NK-92 (cell line): ENCODE measurements around the gene ENKD1.

Experiments
- DNase-seq: peaks from one replicate; lab custom pipeline; 2025; ENCODE audit not compliant: unreplicated experiment; lab: John Stamatoyannopoulos, UW

Gene ENKD1

DNA sequence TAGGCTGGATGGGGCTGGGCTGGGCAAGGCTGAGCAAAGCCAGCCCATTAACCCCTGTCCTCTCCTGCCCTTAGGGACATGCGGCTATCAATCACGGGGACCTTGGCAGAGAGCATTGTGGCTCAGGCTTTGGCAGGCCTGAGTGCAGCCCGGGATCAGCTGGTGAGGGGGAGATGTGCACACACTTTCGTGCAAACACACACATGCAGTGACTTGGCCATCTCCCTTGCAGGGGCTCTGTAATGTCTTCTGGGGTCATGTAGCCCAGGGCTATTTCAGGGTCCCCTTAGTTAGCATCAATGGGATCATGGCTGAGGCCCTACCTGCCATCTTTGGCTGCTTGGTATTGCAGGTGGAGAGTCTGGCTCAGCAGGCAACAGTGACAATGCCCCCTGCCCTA is 14.7 kb downstream of the ENKD1 start:
- DNase-seq: no peak

DNA sequence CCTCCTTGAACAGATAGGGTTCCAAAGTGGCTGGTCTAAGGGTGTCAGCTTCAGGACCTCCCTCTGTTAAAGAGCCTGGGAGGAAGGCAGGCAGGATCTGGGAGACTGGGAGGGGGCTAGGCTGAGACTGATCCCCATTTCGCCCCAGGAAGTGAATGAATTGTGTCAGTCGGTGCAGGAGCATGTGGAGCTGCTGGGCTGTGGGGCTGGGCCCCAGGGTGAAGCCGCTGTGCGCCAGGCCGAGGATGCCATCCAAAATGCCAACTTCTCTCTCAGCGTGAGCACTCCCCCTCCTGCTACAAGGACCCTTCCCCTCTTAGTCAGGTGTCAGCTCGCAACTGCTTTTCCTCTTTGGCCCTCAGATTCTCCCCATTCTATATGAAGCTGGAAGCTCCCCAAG is 15.5 kb downstream of the ENKD1 start:
- no peak for DNase-seq

DNA sequence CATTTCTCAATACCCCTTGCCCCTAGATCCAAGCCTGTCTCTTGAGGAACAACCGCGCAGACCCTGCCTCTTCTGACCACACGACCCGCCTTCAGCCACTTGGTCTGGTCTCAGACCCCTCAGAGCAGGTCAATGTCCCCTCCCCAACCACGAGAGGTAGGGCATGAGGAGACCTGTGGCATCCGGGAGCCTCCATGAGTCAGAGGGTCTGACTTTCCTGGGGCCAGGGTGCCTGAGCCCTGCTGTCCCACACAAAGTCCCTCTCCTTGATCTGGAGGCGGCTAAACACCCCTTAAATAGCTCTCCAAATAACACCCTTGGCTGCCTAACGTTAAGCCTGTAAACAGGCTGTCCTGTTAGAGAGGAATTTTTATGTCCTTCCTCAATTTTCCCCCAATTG is 16.5 kb downstream of the ENKD1 start:
- DNase-seq: no peak

DNA sequence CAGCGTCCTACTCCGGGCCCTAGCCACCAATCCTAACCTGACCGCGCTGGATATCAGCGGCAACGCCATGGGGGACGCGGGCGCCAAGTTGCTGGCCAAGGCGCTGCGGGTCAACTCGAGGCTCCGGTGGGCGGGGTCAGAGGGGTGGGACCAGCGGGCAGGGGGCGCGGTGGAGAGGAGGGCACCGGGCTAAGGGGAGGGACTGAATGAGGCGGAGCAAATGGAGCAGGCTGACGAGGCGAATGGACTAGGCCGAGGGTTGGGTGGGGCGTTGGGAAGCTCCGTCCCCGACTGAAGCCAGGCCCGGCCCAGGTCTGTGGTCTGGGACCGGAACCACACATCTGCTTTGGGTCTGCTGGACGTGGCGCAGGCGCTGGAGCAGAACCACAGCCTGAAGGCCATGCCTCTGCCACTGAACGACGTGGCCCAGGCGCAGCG is 17.0 kb downstream of the ENKD1 start:
- DNase-seq: no peak

DNA sequence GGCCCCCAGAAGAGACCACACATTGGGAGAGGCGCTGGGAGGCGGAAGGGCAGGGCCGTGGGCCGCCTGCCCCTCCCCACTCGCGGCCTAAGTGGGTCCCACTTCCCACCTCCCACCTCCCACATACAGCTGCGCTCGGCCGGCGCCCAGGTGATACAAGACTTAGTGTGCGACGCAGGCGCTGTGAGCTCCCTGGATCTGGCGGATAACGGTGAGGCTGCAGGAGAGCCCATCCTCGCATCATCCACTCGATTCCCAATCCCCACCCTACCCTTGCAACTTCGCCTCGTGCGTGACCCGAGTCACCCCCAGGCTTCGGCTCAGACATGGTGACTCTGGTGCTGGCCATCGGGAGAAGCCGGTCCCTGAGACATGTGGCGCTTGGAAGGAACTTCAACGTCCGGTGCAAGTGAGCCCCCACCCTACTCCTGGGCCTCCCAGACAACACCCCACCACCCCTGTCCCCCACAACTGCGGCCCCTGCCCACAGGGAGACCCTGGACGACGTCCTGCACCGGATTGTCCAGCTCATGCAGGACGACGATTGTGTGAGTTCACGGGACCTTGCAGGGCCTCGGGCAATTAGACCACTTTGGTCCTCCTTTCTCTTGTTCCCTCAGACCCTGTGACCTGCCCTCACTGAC is 17.7 kb downstream of the ENKD1 start:
- DNase-seq: no peak

DNA sequence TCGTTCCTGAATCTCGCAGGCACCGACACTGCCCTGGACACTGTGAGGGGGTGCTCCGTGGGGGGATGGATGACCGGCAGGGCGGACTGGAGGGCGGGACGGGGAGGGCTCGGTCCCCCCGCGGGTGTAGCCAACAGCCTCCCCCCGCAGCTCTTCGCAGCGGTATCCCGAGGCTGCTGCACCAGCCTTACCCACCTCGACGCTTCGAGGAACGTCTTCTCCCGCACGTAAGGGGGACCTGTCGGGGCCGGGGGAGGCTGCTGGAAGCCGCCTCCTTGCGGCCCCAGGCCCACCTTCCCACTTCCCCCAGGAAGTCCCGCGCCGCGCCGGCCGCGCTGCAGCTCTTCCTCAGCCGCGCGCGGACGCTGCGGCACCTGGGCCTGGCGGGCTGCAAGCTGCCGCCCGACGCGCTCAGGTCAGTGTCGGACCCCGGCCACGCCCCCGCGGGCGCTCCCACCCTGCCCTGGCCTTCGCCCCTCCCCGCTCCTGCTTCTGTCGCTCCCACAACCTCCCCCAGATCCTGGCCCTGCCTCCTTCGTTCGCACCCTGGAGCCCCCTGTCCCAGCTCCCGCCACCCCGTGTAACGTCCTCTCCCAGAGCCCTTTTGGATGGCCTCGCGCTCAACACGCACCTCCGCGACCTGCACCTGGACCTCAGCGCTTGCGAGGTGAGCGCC is 18.3 kb downstream of the ENKD1 start:
- DNase-seq: no peak

DNA sequence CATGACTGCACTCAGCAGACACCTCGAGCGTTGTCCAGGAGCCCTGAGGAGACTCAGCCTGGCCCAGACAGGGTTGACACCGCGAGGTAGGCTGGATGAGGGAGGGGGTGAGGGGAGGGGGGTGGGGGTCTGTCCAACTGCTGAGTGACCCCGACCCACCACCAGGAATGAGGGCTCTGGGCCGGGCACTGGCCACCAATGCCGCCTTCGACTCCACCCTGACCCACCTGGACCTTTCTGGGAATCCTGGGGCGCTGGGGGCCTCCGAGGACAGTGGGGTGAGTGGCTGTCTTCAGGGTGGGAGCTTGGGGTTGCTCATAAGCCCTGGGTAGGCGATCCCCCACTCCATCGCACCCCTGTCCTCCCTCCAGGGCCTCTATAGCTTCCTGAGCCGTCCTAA is 18.9 kb downstream of the ENKD1 start:
- DNase-seq: no peak

DNA sequence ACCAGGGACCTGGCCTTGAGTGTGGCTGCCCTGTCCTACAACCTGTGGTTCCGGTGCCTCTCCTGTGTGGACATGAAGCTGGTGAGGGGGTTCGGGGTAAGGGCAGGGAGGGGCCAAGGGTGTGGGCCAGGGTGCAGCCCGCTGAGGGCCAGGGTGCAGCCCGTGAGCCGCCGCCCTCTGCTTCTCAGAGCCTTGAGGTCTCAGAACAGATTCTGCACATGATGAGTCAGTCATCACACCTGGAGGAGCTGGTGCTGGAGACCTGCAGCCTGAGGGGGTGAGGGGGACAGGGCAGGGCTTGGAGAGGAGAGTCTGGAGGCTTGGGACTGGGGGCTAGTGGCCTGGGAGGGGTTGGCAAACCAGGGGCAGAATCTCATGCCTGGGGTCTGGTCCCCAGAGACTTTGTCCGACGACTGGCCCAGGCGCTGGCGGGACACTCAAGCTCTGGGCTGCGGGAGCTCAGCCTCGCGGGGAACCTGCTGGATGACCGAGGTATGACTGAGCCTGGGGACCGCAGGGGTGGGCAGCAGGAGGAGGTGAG is 19.4 kb downstream of the ENKD1 start:
- no peak for DNase-seq

DNA sequence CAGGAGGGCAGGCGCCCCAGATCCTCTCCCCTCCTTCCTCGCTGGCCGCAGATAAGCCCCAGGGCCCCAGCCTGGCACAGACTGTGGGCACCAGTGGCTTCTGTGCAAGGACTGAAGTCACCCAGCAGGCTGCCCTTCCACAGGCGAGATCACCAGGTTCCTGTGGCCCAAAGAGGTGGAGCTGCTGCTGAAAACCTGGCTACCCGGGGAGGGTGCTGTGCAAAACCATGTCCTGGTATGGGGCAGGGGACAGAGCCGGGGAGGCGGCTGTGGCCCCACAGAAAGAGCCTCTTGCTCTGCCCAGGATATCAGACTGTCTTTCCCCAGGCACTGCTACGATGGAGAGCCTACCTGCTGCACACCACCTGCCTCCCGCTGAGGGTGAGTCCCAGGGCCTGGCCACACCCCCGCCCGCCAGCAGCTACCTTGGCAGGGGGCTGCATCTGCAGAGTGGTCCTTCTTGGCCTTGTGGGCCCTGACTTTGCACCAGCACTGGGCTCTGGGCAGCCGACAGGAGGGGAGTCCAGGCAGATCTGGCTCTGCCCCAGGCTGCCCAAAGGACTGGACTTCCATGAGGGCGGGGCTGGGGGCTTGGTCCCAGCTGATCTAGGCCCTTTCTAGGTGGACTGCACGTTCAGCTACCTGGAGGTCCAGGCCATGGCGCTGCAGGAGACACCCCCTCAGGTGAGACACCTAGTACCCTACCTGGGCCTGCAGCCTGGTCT is 21.0 kb downstream of the ENKD1 start:
- DNase-seq: no peak

DNA sequence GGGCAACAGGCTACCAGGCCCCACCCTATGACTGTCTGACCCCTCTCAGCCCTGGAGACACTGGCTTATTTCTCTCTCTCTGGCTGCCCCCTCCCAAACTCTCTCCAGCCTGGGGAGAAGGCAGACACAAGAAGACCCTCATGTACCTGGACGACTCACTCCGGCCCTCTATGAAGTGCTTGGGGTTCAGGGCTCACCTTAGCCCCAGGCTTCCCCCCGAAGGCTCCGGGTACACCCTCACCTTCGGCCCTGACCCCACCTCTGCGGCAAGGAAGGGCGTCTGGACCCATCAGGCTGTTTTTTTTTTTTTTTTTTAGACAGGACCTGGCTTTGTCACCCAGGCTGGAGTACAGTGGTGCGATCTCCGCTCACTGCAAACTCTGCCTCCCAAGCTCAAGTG is 22.5 kb downstream of the ENKD1 start:
- DNase-seq: no peak

DNA sequence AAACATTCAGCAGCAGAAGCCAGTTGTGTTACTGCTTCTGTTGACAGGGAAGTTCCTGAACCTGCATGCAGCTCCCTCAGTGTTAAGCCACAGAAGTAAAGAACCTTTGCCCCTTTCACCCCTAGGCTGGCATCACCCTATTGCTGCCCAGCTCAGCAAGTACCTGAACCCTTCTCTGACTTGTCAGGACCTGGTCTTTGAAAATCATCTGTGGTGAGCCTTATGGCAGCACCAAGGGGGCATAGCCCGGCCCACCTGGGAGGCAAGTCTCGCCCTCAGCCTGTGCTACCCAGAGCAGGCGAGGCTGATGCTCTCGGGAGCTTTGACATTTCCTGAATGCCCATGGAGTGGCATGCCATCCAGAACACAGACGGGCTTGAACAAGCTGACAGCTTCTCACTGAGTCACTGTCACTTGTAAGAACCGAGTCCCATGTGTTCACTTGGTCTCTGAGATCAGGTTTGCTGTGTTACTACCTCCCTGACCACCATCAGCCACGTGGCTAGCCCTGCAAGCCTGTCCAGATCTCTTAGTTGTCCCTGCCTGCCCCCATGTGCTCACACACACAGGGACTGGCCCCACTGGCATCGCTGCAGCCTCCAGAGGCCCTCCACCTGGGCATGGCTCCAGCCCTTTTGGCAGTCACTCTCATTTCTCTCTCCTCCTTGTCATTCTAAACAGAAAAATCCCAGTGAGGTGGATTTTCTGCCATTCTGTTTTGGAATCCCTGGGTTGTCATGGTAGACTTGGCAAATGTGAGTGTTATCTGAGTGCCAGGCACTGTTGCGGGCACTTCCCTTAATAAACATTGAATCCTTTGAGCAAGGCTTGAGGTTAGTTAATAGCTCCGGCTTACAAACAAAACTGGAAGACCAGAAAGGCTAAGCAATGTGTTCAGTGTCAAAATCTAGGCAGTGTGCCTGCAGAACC is 24.5 kb downstream of the ENKD1 start:
- no peak for DNase-seq

DNA sequence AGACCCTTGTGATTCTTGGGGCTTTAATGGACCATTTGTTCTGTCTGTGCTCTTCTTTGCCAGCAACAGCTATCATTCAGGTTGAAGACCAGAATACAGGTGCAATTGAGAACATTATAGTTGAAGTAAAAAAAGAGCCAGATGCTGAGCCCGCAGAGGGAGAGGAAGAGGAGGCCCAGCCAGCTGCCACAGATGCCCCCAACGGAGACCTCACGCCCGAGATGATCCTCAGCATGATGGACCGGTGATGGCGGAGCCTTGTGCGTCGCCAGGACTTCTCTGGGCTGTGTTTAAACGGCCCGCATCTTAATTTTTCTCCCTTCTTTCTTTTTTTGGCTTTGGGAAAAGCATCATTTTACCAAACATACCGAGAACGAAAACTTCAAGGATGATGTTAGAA is 28.9 kb downstream of the ENKD1 start:
- no peak for DNase-seq

DNA sequence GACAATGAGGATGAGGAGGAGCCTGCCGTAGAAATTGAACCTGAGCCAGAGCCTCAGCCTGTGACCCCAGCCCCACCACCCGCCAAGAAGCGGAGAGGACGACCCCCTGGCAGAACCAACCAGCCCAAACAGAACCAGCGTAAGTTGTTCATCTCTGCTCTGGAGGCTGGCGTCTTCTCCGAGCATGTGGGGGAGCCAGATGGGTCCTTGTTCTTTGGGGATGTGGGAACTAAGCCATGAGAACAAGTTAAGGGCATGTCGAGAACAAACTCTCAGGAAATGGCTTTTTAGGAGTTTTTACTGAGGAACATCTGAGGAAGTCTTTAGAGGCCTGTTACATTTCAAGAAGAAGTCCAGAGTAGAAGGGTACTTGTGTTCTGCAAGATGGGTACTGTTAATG is 29.8 kb downstream of the ENKD1 start:
- DNase-seq: no peak

DNA sequence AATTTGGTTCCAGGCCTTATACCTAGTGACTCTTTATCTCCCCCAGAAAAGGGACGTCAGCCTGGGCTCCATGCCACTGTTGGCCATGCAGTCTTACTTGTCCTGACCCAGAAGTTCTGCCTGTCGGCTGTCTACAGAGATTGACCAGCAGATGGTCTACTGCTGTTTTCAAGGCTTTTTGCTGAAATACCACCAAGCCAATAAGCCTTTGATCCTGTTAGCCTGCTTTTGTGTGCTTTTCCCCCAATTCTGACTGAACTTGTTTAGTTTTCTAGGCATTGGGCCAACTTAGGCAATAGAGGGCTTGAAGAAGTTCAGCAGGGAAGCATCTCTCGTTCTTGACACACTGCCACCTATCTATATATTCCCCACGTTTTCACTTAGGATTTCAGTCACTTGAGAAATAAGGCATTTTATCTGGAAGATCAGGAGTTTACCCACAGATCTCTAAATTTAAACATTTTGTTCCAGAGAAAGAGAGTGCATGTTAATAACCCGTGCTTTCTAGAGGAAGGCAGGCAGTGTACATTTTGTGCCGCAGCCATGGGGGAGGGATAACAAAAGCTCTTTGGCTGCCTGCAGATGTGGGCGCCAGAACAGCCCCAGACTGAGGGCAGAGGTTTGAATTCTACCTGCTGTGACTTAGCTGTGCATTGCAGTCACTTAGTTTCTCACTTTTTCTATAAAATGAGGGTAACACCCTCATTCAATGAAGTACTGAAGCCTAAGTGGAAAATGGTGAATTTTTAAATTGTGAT is 34.0 kb downstream of the ENKD1 start:
- DNase-seq: no peak

DNA sequence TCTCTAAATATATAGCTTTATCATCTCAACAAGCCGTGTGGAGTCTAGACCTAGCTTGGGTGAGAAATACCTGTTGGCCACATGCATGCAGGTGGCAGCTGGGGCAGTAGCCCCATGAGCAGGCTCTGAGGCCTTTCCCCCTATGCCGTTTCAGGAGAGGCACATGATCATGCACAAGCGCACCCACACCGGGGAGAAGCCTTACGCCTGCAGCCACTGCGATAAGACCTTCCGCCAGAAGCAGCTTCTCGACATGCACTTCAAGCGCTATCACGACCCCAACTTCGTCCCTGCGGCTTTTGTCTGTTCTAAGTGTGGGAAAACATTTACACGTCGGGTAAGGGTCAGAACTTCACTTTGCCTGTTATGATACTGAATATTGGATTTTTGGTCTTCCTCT is 38.3 kb downstream of the ENKD1 start:
- no peak for DNase-seq

DNA sequence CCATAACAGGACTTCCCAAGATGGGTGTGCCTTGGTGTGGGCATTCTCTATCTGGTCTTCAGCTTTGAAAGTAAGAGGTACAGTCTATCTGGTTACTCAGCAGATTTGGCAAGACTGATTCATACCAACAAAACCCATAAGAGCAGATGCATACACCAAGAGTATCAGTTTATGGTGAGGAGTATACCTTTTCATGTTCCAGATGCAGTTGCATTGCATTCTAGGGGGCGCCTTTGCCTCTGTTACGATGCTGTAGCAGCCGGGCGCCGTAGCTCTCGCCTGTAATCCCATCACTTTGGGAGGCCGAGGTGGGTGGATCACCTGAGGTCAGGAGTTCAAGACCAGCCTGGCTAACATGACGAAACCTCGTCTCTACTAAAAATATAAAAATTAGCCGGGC is 52.7 kb downstream of the ENKD1 start:
- no peak for DNase-seq
